Testis (tissue), 2 donors: ENCODE results near the gene ZNF532.

Experiments used
- POLR2A ChIP-seq: fragments of 450-650 bp; IDR thresholded peaks from one replicate; pipeline ENCODE4 v1.6.1; 2017; ENCODE audit warnings: antibody characterized with exemption, mild to moderate bottlenecking, moderate library complexity
- TF ChIP-seq, protein P1 (sequence below), 3 experiments: fragments of 450-650 bp in 2 of 3; fragments of 200-600 bp in 1 of 3; sonication (generic) in 1 of 3; IDR thresholded peaks; one replicate each; pipeline ENCODE4 v1.5.1; 2016 to 2019; ENCODE audit warnings: antibody characterized with exemption in 3 of 3, mild to moderate bottlenecking in 2 of 3, moderate library complexity in 1 of 3

DNA sequence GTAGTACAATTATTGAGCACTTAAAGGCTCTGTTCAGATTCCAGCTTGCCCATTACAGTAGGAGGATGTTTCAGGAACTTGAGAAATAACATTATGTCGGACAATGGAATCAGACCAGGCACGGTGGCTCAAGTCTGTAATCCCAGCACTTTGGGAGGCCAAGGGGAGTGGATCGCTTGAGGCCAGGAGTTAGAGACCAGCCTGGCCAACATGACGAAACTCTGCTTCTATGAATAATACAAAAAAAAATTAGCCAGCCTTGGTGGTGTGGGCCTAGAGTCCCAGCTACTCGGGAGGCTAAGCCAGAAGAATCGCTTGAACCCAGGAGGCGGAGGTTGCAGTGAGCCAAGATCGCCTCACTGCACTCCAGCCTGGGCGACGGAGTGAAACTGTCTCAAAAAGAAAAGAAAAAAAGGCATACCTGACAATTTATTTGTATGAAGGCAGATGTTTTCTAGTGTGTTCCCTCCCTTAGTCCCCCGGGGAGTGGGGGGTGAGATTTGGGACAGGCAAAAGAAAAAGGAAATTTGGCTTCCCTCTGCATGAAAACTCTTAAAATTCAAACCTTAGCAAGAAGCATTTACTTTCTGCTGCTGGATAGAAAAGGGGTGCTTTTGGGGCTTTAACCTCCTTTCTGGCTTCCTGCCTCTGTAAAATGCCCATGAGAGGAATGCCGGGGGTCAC lies 13.7 kb upstream of the ZNF532 start:
- TF ChIP-seq, protein P1, sequence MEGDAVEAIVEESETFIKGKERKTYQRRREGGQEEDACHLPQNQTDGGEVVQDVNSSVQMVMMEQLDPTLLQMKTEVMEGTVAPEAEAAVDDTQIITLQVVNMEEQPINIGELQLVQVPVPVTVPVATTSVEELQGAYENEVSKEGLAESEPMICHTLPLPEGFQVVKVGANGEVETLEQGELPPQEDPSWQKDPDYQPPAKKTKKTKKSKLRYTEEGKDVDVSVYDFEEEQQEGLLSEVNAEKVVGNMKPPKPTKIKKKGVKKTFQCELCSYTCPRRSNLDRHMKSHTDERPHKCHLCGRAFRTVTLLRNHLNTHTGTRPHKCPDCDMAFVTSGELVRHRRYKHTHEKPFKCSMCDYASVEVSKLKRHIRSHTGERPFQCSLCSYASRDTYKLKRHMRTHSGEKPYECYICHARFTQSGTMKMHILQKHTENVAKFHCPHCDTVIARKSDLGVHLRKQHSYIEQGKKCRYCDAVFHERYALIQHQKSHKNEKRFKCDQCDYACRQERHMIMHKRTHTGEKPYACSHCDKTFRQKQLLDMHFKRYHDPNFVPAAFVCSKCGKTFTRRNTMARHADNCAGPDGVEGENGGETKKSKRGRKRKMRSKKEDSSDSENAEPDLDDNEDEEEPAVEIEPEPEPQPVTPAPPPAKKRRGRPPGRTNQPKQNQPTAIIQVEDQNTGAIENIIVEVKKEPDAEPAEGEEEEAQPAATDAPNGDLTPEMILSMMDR (IDR thresholded peaks at IDR 0.05) = no peak
- TF ChIP-seq POLR2A = no peak
